ENCODE results near the gene GSC2.

GSC2 gene

GRCh38 chr22:19118329-19118880, 31.7 kb downstream of the GSC2 start:
- no peaks in the 10 kb centered on the region for H3K27me3 ChIP-seq (ENCODE audit: insufficient read depth, insufficient read length)
- no peak for DNase-seq (ENCODE audit: low read depth, low spot score)

GRCh38 chr22:19117111-19117512, 33.0 kb downstream of the GSC2 start:
- Histone ChIP-seq H3K27me3 (ENCODE audit: insufficient read depth, insufficient read length) (no peaks in the 10 kb centered on the region), H3K4me1 (ENCODE audit: insufficient read depth, insufficient read length) (peaks cover 10% of the 10 kb centered on the region), H3K4me3 (ENCODE audit: insufficient read length, low read depth) (no peak overlapping the region), H3K9ac (ENCODE audit: insufficient read length, low read depth) (no peak overlapping the region), H3K36me3 (ENCODE audit: insufficient read depth, insufficient read length, low read length) (peaks cover 64% of the 10 kb centered on the region), H3K9me3 (ENCODE audit: insufficient read depth, low read length) (no peaks in the 10 kb centered on the region)
- no peak for DNase-seq (ENCODE audit: low read depth, low spot score)
- TF ChIP-seq ZNF274 (IDR thresholded peaks at IDR 0.05; ENCODE audit: low read depth, low read length) (no peak), YY1 (IDR thresholded peaks at IDR 0.05; ENCODE audit: insufficient read depth, insufficient read length) (no peak), SUZ12 (IDR thresholded peaks at IDR 0.05; ENCODE audit: extremely low read depth, insufficient read depth, insufficient read length) (no peak)

More at GRCh38 chr22:19118329-19118880, 31.7 kb downstream of the GSC2 start:
- Histone ChIP-seq H3K4me1 (ENCODE audit: insufficient read depth, insufficient read length) (peaks cover 10% of the 10 kb centered on the region), H3K9ac (ENCODE audit: insufficient read length, low read depth) (no peak overlapping the region), H3K9me3 (ENCODE audit: insufficient read depth, low read length) (no peaks in the 10 kb centered on the region), H3K36me3 (ENCODE audit: insufficient read depth, insufficient read length, low read length) (peaks cover 63% of the 10 kb centered on the region), H3K4me3 (ENCODE audit: insufficient read length, low read depth) (no peak overlapping the region)
- no peak for TF ChIP-seq SUZ12 (IDR thresholded peaks at IDR 0.05; ENCODE audit: extremely low read depth, insufficient read depth, insufficient read length)

- H3K36me3 ChIP-seq (ENCODE audit: insufficient read depth, insufficient read length, low read length) = peaks cover 68% of the 10 kb centered on the region
- no peak for TF ChIP-seq YY1 (IDR thresholded peaks at IDR 0.05; ENCODE audit: insufficient read depth, insufficient read length)
- H3K27me3 ChIP-seq (ENCODE audit: insufficient read depth, insufficient read length) = no peaks in the 10 kb centered on the region
- DNase-seq (ENCODE audit: low read depth, low spot score) = no peak
- no peak overlapping the region for H3K4me3 ChIP-seq (ENCODE audit: insufficient read length, low read depth)
- H3K4me1 ChIP-seq (ENCODE audit: insufficient read depth, insufficient read length) = peaks cover 9% of the 10 kb centered on the region
- no peak overlapping the region for H3K9ac ChIP-seq (ENCODE audit: insufficient read length, low read depth)
- no peaks in the 10 kb centered on the region for H3K9me3 ChIP-seq (ENCODE audit: insufficient read depth, low read length)
These were observed 34.5 kb downstream of the GSC2 start for GRCh38 chr22:19115628-19116027.

GRCh38 chr22:19114984-19115552, 35.0 kb downstream of the GSC2 start:
- no peak for DNase-seq (ENCODE audit: low read depth, low spot score)
- Histone ChIP-seq H3K9ac (ENCODE audit: insufficient read length, low read depth) (no peak overlapping the region), H3K9me3 (ENCODE audit: insufficient read depth, low read length) (no peaks in the 10 kb centered on the region), H3K36me3 (ENCODE audit: insufficient read depth, insufficient read length, low read length) (peaks cover 63% of the 10 kb centered on the region), H3K27me3 (ENCODE audit: insufficient read depth, insufficient read length) (no peaks in the 10 kb centered on the region), H3K4me1 (ENCODE audit: insufficient read depth, insufficient read length) (peaks cover 4% of the 10 kb centered on the region), H3K4me3 (ENCODE audit: insufficient read length, low read depth) (no peak overlapping the region)
- TF ChIP-seq ZNF274 (IDR thresholded peaks at IDR 0.05; ENCODE audit: low read depth, low read length) (no peak), SUZ12 (IDR thresholded peaks at IDR 0.05; ENCODE audit: extremely low read depth, insufficient read depth, insufficient read length) (no peak), YY1 (IDR thresholded peaks at IDR 0.05; ENCODE audit: insufficient read depth, insufficient read length) (no peak)

GRCh38 chr22:19113429-19113828, 36.7 kb downstream of the GSC2 start:
- Histone ChIP-seq H3K9ac (ENCODE audit: insufficient read length, low read depth) (no peak overlapping the region), H3K4me1 (ENCODE audit: insufficient read depth, insufficient read length) (peaks cover 4% of the 10 kb centered on the region), H3K27me3 (ENCODE audit: insufficient read depth, insufficient read length) (no peaks in the 10 kb centered on the region), H3K9me3 (ENCODE audit: insufficient read depth, low read length) (no peaks in the 10 kb centered on the region), H3K36me3 (ENCODE audit: insufficient read depth, insufficient read length, low read length) (peaks cover 48% of the 10 kb centered on the region), H3K4me3 (ENCODE audit: insufficient read length, low read depth) (no peak overlapping the region)
- no peak for TF ChIP-seq SUZ12 (IDR thresholded peaks at IDR 0.05; ENCODE audit: extremely low read depth, insufficient read depth, insufficient read length)
- TF ChIP-seq ZNF274 (IDR thresholded peaks at IDR 0.05; ENCODE audit: low read depth, low read length) = no peak
- TF ChIP-seq YY1 (IDR thresholded peaks at IDR 0.05; ENCODE audit: insufficient read depth, insufficient read length) = no peak
- no peak for DNase-seq (ENCODE audit: low read depth, low spot score)

- no peak for DNase-seq (ENCODE audit: low read depth, low spot score)
- Histone ChIP-seq H3K36me3 (ENCODE audit: insufficient read depth, insufficient read length, low read length) (peaks cover 34% of the 10 kb centered on the region), H3K4me3 (ENCODE audit: insufficient read length, low read depth) (no peak overlapping the region), H3K9me3 (ENCODE audit: insufficient read depth, low read length) (no peaks in the 10 kb centered on the region), H3K9ac (ENCODE audit: insufficient read length, low read depth) (no peak overlapping the region), H3K27me3 (ENCODE audit: insufficient read depth, insufficient read length) (no peaks in the 10 kb centered on the region), H3K4me1 (ENCODE audit: insufficient read depth, insufficient read length) (peaks cover 4% of the 10 kb centered on the region)
- no peak for TF ChIP-seq YY1 (IDR thresholded peaks at IDR 0.05; ENCODE audit: insufficient read depth, insufficient read length)
- TF ChIP-seq ZNF274 (IDR thresholded peaks at IDR 0.05; ENCODE audit: low read depth, low read length) = no peak
- no peak for TF ChIP-seq SUZ12 (IDR thresholded peaks at IDR 0.05; ENCODE audit: extremely low read depth, insufficient read depth, insufficient read length)
These were observed 38.5 kb downstream of the GSC2 start for GRCh38 chr22:19111584-19111983.

- Histone ChIP-seq H3K27me3 (ENCODE audit: insufficient read depth, insufficient read length) (no peaks in the 10 kb centered on the region), H3K9ac (ENCODE audit: insufficient read length, low read depth) (no peak overlapping the region), H3K9me3 (ENCODE audit: insufficient read depth, low read length) (no peaks in the 10 kb centered on the region)
These were observed 39.0 kb downstream of the GSC2 start for GRCh38 chr22:19111140-19111539.

More at GRCh38 chr22:19111140-19111539, 39.0 kb downstream of the GSC2 start:
- TF ChIP-seq SUZ12 (IDR thresholded peaks at IDR 0.05; ENCODE audit: extremely low read depth, insufficient read depth, insufficient read length) = no peak
- TF ChIP-seq ZNF274 (IDR thresholded peaks at IDR 0.05; ENCODE audit: low read depth, low read length) = no peak
- TF ChIP-seq YY1 (IDR thresholded peaks at IDR 0.05; ENCODE audit: insufficient read depth, insufficient read length) = no peak
- no peak for DNase-seq (ENCODE audit: low read depth, low spot score)
- Histone ChIP-seq H3K36me3 (ENCODE audit: insufficient read depth, insufficient read length, low read length) (peaks cover 33% of the 10 kb centered on the region), H3K4me3 (ENCODE audit: insufficient read length, low read depth) (no peak overlapping the region), H3K4me1 (ENCODE audit: insufficient read depth, insufficient read length) (peaks cover 4% of the 10 kb centered on the region)

Data from NT2/D1 (cell line).